Endothelial cell of umbilical vein (primary cell): ENCODE results near the gene CCDC171. TPM values are rescaled to one million over a fixed set of nuclear protein-coding genes. Genes with fewer than 3 reads are reported as not detected.

ENCODE experiments used
- BruUV-seq: library from RNA; stranded (reverse); fragments of 400-500 nt; replicated peaks from 2 replicates; lab custom pipeline; 2021; lab: Mats Ljungman, UMichigan
- CTCF ChIA-PET: fragments of 300-600, 350-600 bp; sonication (Branson Sonifier 250); formaldehyde crosslinking; loops from one replicate; lab custom pipeline; 2021; ENCODE audit warnings: antibody characterized with exemption, inconsistent platforms; lab: Charles Lee
- POLR2A ChIA-PET: fragments of 300-600, 350-600 bp; sonication (Branson Sonifier 250); formaldehyde crosslinking; loops from one replicate; lab custom pipeline; 2021; ENCODE audit warnings: antibody characterized with exemption, inconsistent platforms; lab: Charles Lee
- DNase-seq: peaks from one replicate; pipeline ENCODE4 v3.0.0-alpha.2; 2011; ENCODE audit warnings: low read depth, low spot score
- FAIRE-seq: peaks from 2 replicates; lab custom pipeline; 2011; peaks lifted over from hg19 to GRCh38; lab: Jason Lieb, UNC
- H2AFZ ChIP-seq: 2 replicates; pipeline ENCODE4 v1.6.0; 2012; ENCODE audit warnings: low read depth, low read length, control low read depth, inconsistent platforms
- H3K27ac ChIP-seq: 2 replicates; pipeline ENCODE4 v1.5.1; 2011; ENCODE audit warnings: low read depth, mild to moderate bottlenecking, control low read depth, low read length, moderate library complexity; ENCODE audit not compliant: insufficient read depth
- H3K27me3 ChIP-seq, 2 experiments: 2 replicates each; pipeline versions ENCODE4 v1.6.0 to v1.6.1; 2011; ENCODE audit warnings: low read length in 2 of 2, mixed read lengths in 1 of 2; ENCODE audit not compliant: control insufficient read depth in 2 of 2, insufficient read depth in 2 of 2
- H3K36me3 ChIP-seq, 2 experiments: 2 replicates in 1 of 2; 3 replicates in 1 of 2; pipeline ENCODE4 v1.5.1; 2011; ENCODE audit warnings: low read length in 2 of 2, mild to moderate bottlenecking in 1 of 2, moderate library complexity in 1 of 2; ENCODE audit not compliant: control insufficient read depth in 2 of 2, insufficient read depth in 2 of 2; ENCODE audit errors: extremely low read depth in 1 of 2
- H3K4me1 ChIP-seq: 3 replicates; pipeline ENCODE4 v1.5.1; 2011; ENCODE audit warnings: mild to moderate bottlenecking, low read length; ENCODE audit not compliant: control insufficient read depth, insufficient read depth; ENCODE audit errors: extremely low read depth
- H3K4me2 ChIP-seq: 2 replicates; pipeline ENCODE4 v1.6.1; 2011; ENCODE audit warnings: low read length, control low read depth, mixed read lengths; ENCODE audit not compliant: insufficient read depth
- H3K4me3 ChIP-seq, 3 experiments: fragments of 200-600 bp in 1 of 3; sonication (generic), shearing (Covaris generic) in 1 of 3; replicated peaks in 1 of 3; 2 replicates each; pipeline ENCODE4 v1.5.1; 2011 to 2016; ENCODE audit warnings: control low read depth in 3 of 3, low read length in 3 of 3, mild to moderate bottlenecking in 2 of 3, inconsistent platforms in 1 of 3, low read depth in 1 of 3, moderate library complexity in 1 of 3; ENCODE audit not compliant: insufficient read depth in 1 of 3
- H3K79me2 ChIP-seq: 2 replicates; pipeline ENCODE4 v1.6.0; 2012; ENCODE audit warnings: low read length, inconsistent platforms; ENCODE audit not compliant: control insufficient read depth, insufficient read depth
- H3K9ac ChIP-seq: replicated peaks from 2 replicates; pipeline ENCODE3; 2011; ENCODE audit warnings: low read length, control low read depth; ENCODE audit not compliant: insufficient read depth; ENCODE audit errors: extremely low read depth
- H3K9me1 ChIP-seq: replicated peaks from 3 replicates; pipeline ENCODE4 v1.6.0; 2011; ENCODE audit warnings: mild to moderate bottlenecking, low read length; ENCODE audit not compliant: control insufficient read depth, insufficient read depth; ENCODE audit errors: extremely low read depth
- H3K9me3 ChIP-seq: replicated peaks from 2 replicates; pipeline ENCODE4 v1.5.1; 2012; ENCODE audit warnings: low read length, inconsistent platforms; ENCODE audit not compliant: control insufficient read depth, insufficient read depth
- H4K20me1 ChIP-seq: replicated peaks from 2 replicates; pipeline ENCODE3; 2011; ENCODE audit warnings: mild to moderate bottlenecking, low read length; ENCODE audit not compliant: control insufficient read depth, insufficient read depth; ENCODE audit errors: extremely low read depth
- EZH2 ChIP-seq: IDR thresholded peaks from 2 replicates; pipeline ENCODE4 v1.6.1; 2012; ENCODE audit warnings: borderline replicate concordance, low read depth, mild to moderate bottlenecking, moderate library complexity, low read length, inconsistent platforms; ENCODE audit not compliant: severe bottlenecking
- FOS ChIP-seq: IDR thresholded peaks from 2 replicates; pipeline ENCODE4 v1.6.1; 2011; ENCODE audit warnings: mild to moderate bottlenecking, low read length, moderate library complexity, borderline replicate concordance; ENCODE audit not compliant: insufficient read depth
- GATA2 ChIP-seq: IDR thresholded peaks from 2 replicates; pipeline ENCODE4 v1.7.0; 2011; ENCODE audit warnings: low read depth, mild to moderate bottlenecking, moderate library complexity, mixed read lengths, low read length; ENCODE audit not compliant: insufficient read length, insufficient read depth
- JUN ChIP-seq: IDR thresholded peaks from 2 replicates; pipeline ENCODE4 v1.6.1; 2011; ENCODE audit warnings: borderline replicate concordance, low read depth; ENCODE audit not compliant: insufficient read length, insufficient read depth
- MYC ChIP-seq: IDR thresholded peaks from one replicate; pipeline ENCODE4 v1.6.1; 2011; ENCODE audit warnings: mild to moderate bottlenecking, low read depth, low read length
- POLR2A ChIP-seq: IDR thresholded peaks from 2 replicates; pipeline ENCODE4 v1.6.1; 2012; ENCODE audit warnings: low read depth, mild to moderate bottlenecking, control low read depth, low read length
- POLR2AphosphoS5 ChIP-seq: IDR thresholded peaks from 2 replicates; pipeline ENCODE4 v1.6.1; 2012; ENCODE audit warnings: low read depth, mild to moderate bottlenecking, control low read depth, low read length, moderate library complexity; ENCODE audit not compliant: insufficient read depth
- dilution Hi-C: fragments of 300-500 bp; cut with MboI; formaldehyde crosslinking; loops from one replicate; pipeline ENCODE4 v1.15.0; 2019; ENCODE audit warnings: low sequenced_read_pairs; ENCODE audit not compliant: extremely low pct_ligation_motif_present
- intact Hi-C: fragments of 100-400 bp; cut with micrococcal nuclease; formaldehyde crosslinking; loops from one replicate; pipeline ENCODE4 v1.10.0; 2022
- polyA plus RNA-seq, 4 experiments: library from polyadenylated mRNA; depleted of rRNA in 3 of 4; stranded (reverse) in 3 of 4; unstranded in 1 of 4; fragments of >200 nt; gene quantifications; 2 replicates each; pipeline versions ENCODE4 v1.2.1 to v1.2.3, GENCODE V29; 2011 to 2012; ENCODE audit warnings: missing spikeins in 1 of 4
- total RNA-seq: library from RNA; stranded (reverse); gene quantifications from 2 replicates; pipeline ENCODE4 v1.2.3, GENCODE V29; 2021
- TF ChIP-seq, protein P1 (sequence below), 2 donors: IDR thresholded peaks; 1 replicate in 1 of 2; 2 replicates in 1 of 2; pipeline ENCODE4 v1.5.1; 2011; ENCODE audit warnings: low read length in 2 of 2, mild to moderate bottlenecking in 2 of 2, moderate library complexity in 2 of 2, control low read depth in 1 of 2, inconsistent platforms in 1 of 2, low read depth in 1 of 2; ENCODE audit not compliant: insufficient read depth in 1 of 2; ENCODE audit errors: extremely low read depth in 1 of 2
- TF ChIP-seq, protein P2 (sequence below): IDR thresholded peaks from 2 replicates; pipeline ENCODE4 v1.6.1; 2011; ENCODE audit not compliant: insufficient read depth, insufficient read length

The CCDC171 gene
- total and polyA plus RNA-seq, 2 donors (not counting 3 experiments of a cell fraction or from before 2014, with no cell fraction given) = 0.58 to 1.4 TPM

DNA sequence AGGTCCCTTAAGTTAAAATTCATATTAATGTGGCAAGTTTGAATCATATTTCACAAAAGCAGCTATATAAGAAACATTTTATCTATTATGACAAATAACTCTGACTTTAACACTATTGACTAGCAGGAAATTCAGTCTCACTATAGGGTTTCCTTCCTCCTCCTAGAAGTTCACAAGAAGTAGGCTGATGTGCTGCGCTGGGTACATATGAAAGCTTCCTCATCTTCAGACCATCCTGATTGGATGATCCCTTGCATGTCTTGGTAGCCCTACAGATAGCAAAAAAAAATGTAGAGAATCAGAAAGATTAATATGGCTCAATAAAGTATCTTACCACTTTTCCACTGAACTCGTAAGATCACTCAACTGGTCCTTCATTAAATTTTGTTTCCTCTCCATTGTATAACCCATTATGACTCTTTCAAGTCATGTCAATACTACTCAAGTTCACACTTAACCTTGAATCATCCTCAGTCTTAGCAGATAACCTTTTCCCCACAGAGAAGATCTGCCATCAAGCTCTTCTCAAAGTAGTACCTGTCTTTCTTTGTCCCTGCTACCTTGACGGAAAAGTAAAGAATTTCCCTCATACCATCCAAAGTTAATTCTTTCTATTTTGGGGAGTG lies 30.6 kb upstream of the CCDC171 start:
- dilution Hi-C loops (no loop called here), intact Hi-C loops (no loop called here)
- no peaks in the 10 kb centered on the region for H3K9me3 ChIP-seq
- no peak overlapping the region for H3K4me2 ChIP-seq
- no peak overlapping the region for H3K4me3 ChIP-seq
- no peaks in the 10 kb centered on the region for H3K36me3 ChIP-seq
- FAIRE-seq (no peak), DNase-seq (no peak)
- H3K79me2 ChIP-seq = no peaks in the 10 kb centered on the region
- ChIA-PET CTCF (interaction anchor here (0.8 to 1.4 kb wide), 3 partner anchors 11 to 84 kb away, joined by 3 read pairs; no protein-coding TSS in a partner anchor), POLR2A (no interaction called here)
- no peaks in the 10 kb centered on the region for H3K9me1 ChIP-seq
- TF ChIP-seq JUN (no peak), FOS (no peak), POLR2A (no peak), EZH2 (no peak), GATA2 (no peak), MYC (no peak), POLR2AphosphoS5 (no peak)
- TF ChIP-seq, protein P1, sequence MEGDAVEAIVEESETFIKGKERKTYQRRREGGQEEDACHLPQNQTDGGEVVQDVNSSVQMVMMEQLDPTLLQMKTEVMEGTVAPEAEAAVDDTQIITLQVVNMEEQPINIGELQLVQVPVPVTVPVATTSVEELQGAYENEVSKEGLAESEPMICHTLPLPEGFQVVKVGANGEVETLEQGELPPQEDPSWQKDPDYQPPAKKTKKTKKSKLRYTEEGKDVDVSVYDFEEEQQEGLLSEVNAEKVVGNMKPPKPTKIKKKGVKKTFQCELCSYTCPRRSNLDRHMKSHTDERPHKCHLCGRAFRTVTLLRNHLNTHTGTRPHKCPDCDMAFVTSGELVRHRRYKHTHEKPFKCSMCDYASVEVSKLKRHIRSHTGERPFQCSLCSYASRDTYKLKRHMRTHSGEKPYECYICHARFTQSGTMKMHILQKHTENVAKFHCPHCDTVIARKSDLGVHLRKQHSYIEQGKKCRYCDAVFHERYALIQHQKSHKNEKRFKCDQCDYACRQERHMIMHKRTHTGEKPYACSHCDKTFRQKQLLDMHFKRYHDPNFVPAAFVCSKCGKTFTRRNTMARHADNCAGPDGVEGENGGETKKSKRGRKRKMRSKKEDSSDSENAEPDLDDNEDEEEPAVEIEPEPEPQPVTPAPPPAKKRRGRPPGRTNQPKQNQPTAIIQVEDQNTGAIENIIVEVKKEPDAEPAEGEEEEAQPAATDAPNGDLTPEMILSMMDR (IDR thresholded peaks at IDR 0.05; ENCODE audit: extremely low read depth in 1 of 2, insufficient read depth in 1 of 2, low read depth in 1 of 2, low read length in 2 of 2) = no peak
- TF ChIP-seq, protein P2, sequence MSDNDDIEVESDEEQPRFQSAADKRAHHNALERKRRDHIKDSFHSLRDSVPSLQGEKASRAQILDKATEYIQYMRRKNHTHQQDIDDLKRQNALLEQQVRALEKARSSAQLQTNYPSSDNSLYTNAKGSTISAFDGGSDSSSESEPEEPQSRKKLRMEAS = no peak
- H3K27ac ChIP-seq = no peak overlapping the region
- no peaks in the 10 kb centered on the region for H4K20me1 ChIP-seq
- BruUV-seq = no TSS peak
- no peak overlapping the region for H2AFZ ChIP-seq
- peaks cover 12% of the 10 kb centered on the region for H3K4me1 ChIP-seq
- H3K9ac ChIP-seq = no peak overlapping the region
- peaks cover 0 to 3% of the 10 kb centered on the region in 2 experiments for H3K27me3 ChIP-seq
